Daoy (cell line): Measurements from ENCODE around the gene COPS2. TPM values are rescaled to one million over a fixed set of nuclear protein-coding genes. Genes with fewer than 3 reads are reported as not detected.

Experiments used
- DNase-seq: peaks from one replicate; pipeline ENCODE4 v3.0.0-alpha.2; 2015; ENCODE audit warnings: low read depth
- total RNA-seq: library from RNA; depleted of rRNA; stranded (reverse); fragments of >200 nt; shearing (Covaris generic); gene quantifications from 2 replicates; pipeline ENCODE4 v1.2.3, GENCODE V29; 2014

The COPS2 gene
- total RNA-seq, 1 experiment from 2014 or later, result 79.1 TPM

GRCh38 chr15:49155834-49156627 lies 632 bp upstream of the COPS2 start:
- DNase-seq, result peak; percentile 19

GRCh38 chr15:49154799-49155109 lies 645 bp downstream of the COPS2 start:
- DNase-seq, result no peak

- no peak for DNase-seq
Measured at GRCh38 chr15:49154359-49154758, 1.0 kb downstream of the COPS2 start.

- DNase-seq, result no peak
Measured at GRCh38 chr15:49152552-49153312, 2.7 kb downstream of the COPS2 start.

GRCh38 chr15:49151831-49152230 lies 3.6 kb downstream of the COPS2 start:
- DNase-seq, result no peak

GRCh38 chr15:49148727-49149126 lies 6.7 kb downstream of the COPS2 start:
- no peak for DNase-seq

GRCh38 chr15:49148298-49148697 lies 7.1 kb downstream of the COPS2 start:
- no peak for DNase-seq

- DNase-seq, result peak; percentile 48
Measured at GRCh38 chr15:49145651-49146609, 9.5 kb downstream of the COPS2 start.

GRCh38 chr15:49137861-49138260 lies 17.5 kb downstream of the COPS2 start:
- DNase-seq, result no peak

GRCh38 chr15:49135911-49136310 lies 19.5 kb downstream of the COPS2 start:
- peak; percentile 64 for DNase-seq

- DNase-seq, result no peak
Measured at GRCh38 chr15:49135342-49135857, 20.0 kb downstream of the COPS2 start.

GRCh38 chr15:49134683-49135341 lies 20.6 kb downstream of the COPS2 start:
- DNase-seq, result peak; percentile 12

GRCh38 chr15:49131403-49131802 lies 24.0 kb downstream of the COPS2 start:
- DNase-seq, result no peak

- DNase-seq, result no peak
Measured at GRCh38 chr15:49124371-49124770, 31.0 kb downstream of the COPS2 start.

GRCh38 chr15:49122541-49123062 lies 32.8 kb downstream of the COPS2 start:
- no peak for DNase-seq

GRCh38 chr15:49121901-49122300 lies 33.5 kb downstream of the COPS2 start:
- no peak for DNase-seq

GRCh38 chr15:49120832-49121231 lies 34.6 kb downstream of the COPS2 start:
- no peak for DNase-seq

- no peak for DNase-seq
Measured at GRCh38 chr15:49116108-49116857, 39.1 kb downstream of the COPS2 start.

- DNase-seq, result no peak
Measured at GRCh38 chr15:49115062-49115461, 40.3 kb downstream of the COPS2 start.
